ENCODE results near the gene MAP4K4. TPM values are rescaled to one million over a fixed set of nuclear protein-coding genes. Genes with fewer than 3 reads are reported as not detected.
"Not testable (repeated sequence)": the region's sequence is repeated elsewhere in the genome, so short reads cannot be mapped to it uniquely, and the experiment has no call there.

The MAP4K4 gene
- total and polyA plus RNA-seq, 8 donors, result 80.2 to 143 (median 129) TPM

DNA sequence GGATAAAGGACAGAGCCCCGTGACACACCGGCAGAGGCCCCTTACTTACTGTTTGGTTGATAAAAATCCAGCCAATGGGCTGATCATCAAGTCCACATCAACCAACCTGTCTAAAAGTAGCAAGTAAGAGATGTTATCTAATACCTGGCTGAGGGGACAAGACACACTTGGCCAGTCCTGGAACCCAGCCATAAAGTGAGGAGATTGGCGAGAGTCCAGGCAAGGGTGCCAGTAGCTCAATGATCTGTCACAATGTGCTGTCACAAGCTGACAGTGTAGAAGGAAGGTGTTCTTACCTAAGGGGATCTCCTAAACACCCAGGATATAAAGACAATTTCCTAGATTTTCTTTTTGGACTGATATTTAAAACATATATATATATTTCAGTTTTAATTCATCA, 232.5 kb downstream of the MAP4K4 start:
- no peaks in the 10 kb centered on the region for H3K27me3 ChIP-seq
- no peak for DNase-seq
- H3K36me3 ChIP-seq, result no peaks in the 10 kb centered on the region
- no peak overlapping the region for H3K27ac ChIP-seq
- H3K9me3 ChIP-seq, result peaks cover 0 to 22% of the 10 kb centered on the region in 2 donors
- TF ChIP-seq, protein P1, sequence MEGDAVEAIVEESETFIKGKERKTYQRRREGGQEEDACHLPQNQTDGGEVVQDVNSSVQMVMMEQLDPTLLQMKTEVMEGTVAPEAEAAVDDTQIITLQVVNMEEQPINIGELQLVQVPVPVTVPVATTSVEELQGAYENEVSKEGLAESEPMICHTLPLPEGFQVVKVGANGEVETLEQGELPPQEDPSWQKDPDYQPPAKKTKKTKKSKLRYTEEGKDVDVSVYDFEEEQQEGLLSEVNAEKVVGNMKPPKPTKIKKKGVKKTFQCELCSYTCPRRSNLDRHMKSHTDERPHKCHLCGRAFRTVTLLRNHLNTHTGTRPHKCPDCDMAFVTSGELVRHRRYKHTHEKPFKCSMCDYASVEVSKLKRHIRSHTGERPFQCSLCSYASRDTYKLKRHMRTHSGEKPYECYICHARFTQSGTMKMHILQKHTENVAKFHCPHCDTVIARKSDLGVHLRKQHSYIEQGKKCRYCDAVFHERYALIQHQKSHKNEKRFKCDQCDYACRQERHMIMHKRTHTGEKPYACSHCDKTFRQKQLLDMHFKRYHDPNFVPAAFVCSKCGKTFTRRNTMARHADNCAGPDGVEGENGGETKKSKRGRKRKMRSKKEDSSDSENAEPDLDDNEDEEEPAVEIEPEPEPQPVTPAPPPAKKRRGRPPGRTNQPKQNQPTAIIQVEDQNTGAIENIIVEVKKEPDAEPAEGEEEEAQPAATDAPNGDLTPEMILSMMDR (IDR thresholded peaks at IDR 0.05), result no peak
- intact Hi-C loops (cut with DNase I), result no loop called here
- ATAC-seq, result no peak
- H3K4me1 ChIP-seq, result peaks cover 0 to 11% of the 10 kb centered on the region in 2 donors
- H3K4me3 ChIP-seq, result no peak overlapping the region

DNA sequence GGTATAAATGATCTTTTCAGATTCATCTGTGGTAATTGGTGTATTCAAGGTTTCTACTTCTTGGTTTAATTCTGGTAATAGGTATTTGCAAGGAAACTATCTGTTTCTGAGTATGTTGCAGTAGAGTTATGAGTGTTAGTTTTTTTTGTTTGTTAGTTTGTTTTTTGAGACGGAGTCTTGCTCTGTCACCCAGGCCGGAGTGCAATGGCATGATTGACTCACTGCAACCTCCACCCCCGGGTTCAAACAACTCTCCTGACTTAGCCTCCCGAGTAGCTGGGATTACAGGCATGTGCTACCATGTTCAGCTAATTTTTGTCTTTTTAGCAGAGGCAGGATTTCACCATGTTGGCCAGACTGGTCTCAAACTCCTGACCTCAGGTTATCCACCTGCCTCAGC, 233.3 kb downstream of the MAP4K4 start:
- TF ChIP-seq, protein P1 (IDR thresholded peaks at IDR 0.05), result no peak
- Histone ChIP-seq H3K9me3 (peaks cover 0 to 14% of the 10 kb centered on the region in 2 donors), H3K4me1 (peaks cover 0 to 11% of the 10 kb centered on the region in 2 donors), H3K36me3 (no peaks in the 10 kb centered on the region), H3K4me3 (no peak overlapping the region), H3K27me3 (no peaks in the 10 kb centered on the region), H3K27ac (peak overlapping the region in 1 of 2 donors; percentile 59)
- intact Hi-C loops (cut with DNase I), result no loop called here
- ATAC-seq (no peak), DNase-seq (no peak)

DNA sequence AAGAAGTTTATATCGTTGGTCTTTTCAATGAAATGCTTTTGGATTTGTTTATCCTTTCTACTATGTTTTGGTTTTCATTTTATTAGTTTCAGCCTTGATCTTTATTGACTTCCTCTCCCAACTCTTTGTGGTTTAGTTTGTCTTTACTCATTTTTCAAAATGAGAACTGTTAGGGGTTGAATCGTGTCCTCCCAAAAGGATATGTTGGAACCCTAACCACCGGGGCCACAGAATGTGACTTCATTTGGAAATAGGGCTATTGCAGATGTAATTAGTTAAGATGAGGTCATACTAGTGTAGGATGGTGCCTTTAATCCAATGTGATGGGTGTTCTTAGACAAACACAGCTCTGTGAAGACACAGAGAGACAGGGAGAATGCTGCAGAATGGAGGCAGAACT, 233.9 kb downstream of the MAP4K4 start:
- Histone ChIP-seq H3K4me1 (peaks cover 0 to 11% of the 10 kb centered on the region in 2 donors), H3K4me3 (no peak overlapping the region), H3K27ac (peak overlapping the region in 1 of 2 donors; percentile 59), H3K9me3 (peaks cover 0 to 14% of the 10 kb centered on the region in 2 donors), H3K36me3 (no peaks in the 10 kb centered on the region), H3K27me3 (no peaks in the 10 kb centered on the region)
- ATAC-seq (no peak), DNase-seq (no peak)
- TF ChIP-seq, protein P1 (IDR thresholded peaks at IDR 0.05), result no peak
- intact Hi-C loops (cut with DNase I), result no loop called here

GRCh38 chr2:101935764-101936163, 238.3 kb downstream of the MAP4K4 start:
- ATAC-seq, result not testable (repeated sequence)

DNA sequence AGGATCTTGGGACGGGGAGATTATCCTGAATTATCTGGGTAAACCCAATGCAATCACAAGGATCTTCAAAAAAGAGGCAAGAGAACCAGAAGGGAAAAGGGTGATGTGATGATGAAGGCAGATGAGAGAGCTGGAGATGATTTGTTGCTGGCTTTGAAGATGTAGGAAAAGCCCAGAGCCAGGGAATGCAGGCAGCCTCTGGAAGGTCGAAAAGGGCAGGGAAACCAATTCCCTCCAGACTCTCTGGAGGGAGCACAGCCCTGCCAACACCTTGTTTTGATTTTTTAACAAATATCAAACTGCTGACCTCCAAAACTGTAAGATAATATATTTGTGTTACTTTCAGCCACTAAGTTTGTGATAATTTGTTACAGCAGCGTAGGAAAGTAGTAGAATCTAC, 245.3 kb downstream of the MAP4K4 start:
- TF ChIP-seq, protein P1 (IDR thresholded peaks at IDR 0.05), result no peak
- H3K27me3 ChIP-seq, result no peaks in the 10 kb centered on the region
- H3K9me3 ChIP-seq, result peaks cover 0 to under 1% of the 10 kb centered on the region in 2 donors
- intact Hi-C loops (cut with DNase I), result no loop called here
- H3K36me3 ChIP-seq, result no peaks in the 10 kb centered on the region
- H3K4me3 ChIP-seq, result no peak overlapping the region
- H3K4me1 ChIP-seq, result no peaks in the 10 kb centered on the region
- no peak overlapping the region for H3K27ac ChIP-seq
- DNase-seq (no peak), ATAC-seq (no peak)

More at GRCh38 chr2:101935764-101936163, 238.3 kb downstream of the MAP4K4 start:
- H3K27ac ChIP-seq; H3K4me3 ChIP-seq; H3K9me3 ChIP-seq; H3K27me3 ChIP-seq; intact Hi-C loops (cut with DNase I); DNase-seq; H3K36me3 ChIP-seq: not testable (repeated sequence)
- H3K4me1 ChIP-seq, result peaks cover 0 to 11% of the 10 kb centered on the region in 2 donors

Other genes starting within 250 kb of the MAP4K4 start
- gene RFX8, start 222.6 kb upstream of the MAP4K4 start, total RNA-seq, result under 1 TPM in 1 of 2 donors, not detected in 1; 0.41 TPM
- 1 to 10 TPM in 5 of 6 donors, under 1 TPM in 1; 0.88 to 1.6 (median 1.3) TPM for gene RFX8, start 222.6 kb upstream of the MAP4K4 start, polyA plus RNA-seq (ENCODE audit: insufficient read length in 6 of 6)

All from left lung (tissue), 10 donors.